Activated CD8-positive, alpha-beta T cell treated with anti-CD3 and anti-CD28 coated beads, Interleukin-2, amount 10 ng/mL, durations not matched to agents 7 days and 5 days (primary cell): ENCODE results near the gene CCDC142. TPM values are rescaled to one million over a fixed set of nuclear protein-coding genes. Genes with fewer than 3 reads are reported as not detected.
"Not testable (repeated sequence)": the region's sequence is repeated elsewhere in the genome, so short reads cannot be mapped to it uniquely, and the experiment has no call there.

Source experiments
- ATAC-seq: fragments of 150-1000 bp; cut with Tn5 transposase; one replicate; pipeline ENCODE4 v1.10.0; 2021; ENCODE audit warnings: moderate library complexity
- CTCF ChIA-PET: fragments of 350-600 bp; sonication (Branson Sonifier 250); formaldehyde crosslinking; loops from one replicate; lab custom pipeline; 2021; ENCODE audit warnings: antibody characterized with exemption; lab: Charles Lee
- POLR2A ChIA-PET: fragments of 350-600 bp; sonication (Branson Sonifier 250); formaldehyde crosslinking; loops from one replicate; lab custom pipeline; 2021; ENCODE audit warnings: antibody characterized with exemption; lab: Charles Lee
- DNase-seq: peaks from one replicate; pipeline ENCODE4 v3.0.0-alpha.2; 2020
- H3K27ac Mint-ChIP-seq: one replicate; pipeline ENCODE4 v1.8.0; 2021; ENCODE audit warnings: mild to moderate bottlenecking, mixed read lengths
- H3K27me3 Mint-ChIP-seq: one replicate; pipeline ENCODE4 v1.8.0; 2021; ENCODE audit warnings: low read depth, mixed read lengths
- H3K36me3 Mint-ChIP-seq: one replicate; pipeline ENCODE4 v1.8.0; 2021; ENCODE audit warnings: low read depth, mixed read lengths
- H3K4me1 Mint-ChIP-seq: one replicate; pipeline ENCODE4 v1.8.0; 2021; ENCODE audit warnings: low read depth, mixed read lengths
- H3K4me3 Mint-ChIP-seq: one replicate; pipeline ENCODE4 v1.8.0; 2021; ENCODE audit warnings: mild to moderate bottlenecking, mixed read lengths
- H3K9me3 Mint-ChIP-seq: one replicate; pipeline ENCODE4 v1.8.0; 2022; ENCODE audit warnings: mixed read lengths; ENCODE audit not compliant: insufficient read depth
- total RNA-seq, 2 experiments: library from RNA; stranded (reverse); gene quantifications; one replicate each; pipeline ENCODE4 v1.2.3, GENCODE V29; 2021

The CCDC142 gene
- total RNA-seq, 2 experiments from 2014 or later, result 22.5 to 26.7 TPM

- H3K4me1 Mint-ChIP-seq, result peaks cover 30% of the 10 kb centered on the region
- peaks cover 7% of the 10 kb centered on the region for H3K36me3 Mint-ChIP-seq
- H3K9me3 Mint-ChIP-seq, result no peaks in the 10 kb centered on the region
- ChIA-PET POLR2A (interaction anchor here (1.2 kb wide), 1 partner anchor 8 kb away, joined by 3 read pairs; the partner anchor contains the start of gene WBP1), CTCF (no interaction called here)
- peaks cover 2% of the 10 kb centered on the region for H3K27me3 Mint-ChIP-seq
- no peak overlapping the region for H3K4me3 Mint-ChIP-seq
- ATAC-seq, result no peak
- DNase-seq, result no peak
- no peak overlapping the region for H3K27ac Mint-ChIP-seq
Measured at GRCh38 chr2:74450570-74451190, 32.1 kb downstream of the CCDC142 start.

GRCh38 chr2:74448771-74449170, 34.0 kb downstream of the CCDC142 start:
- no peak for DNase-seq
- CTCF ChIA-PET, result interaction anchor here (1.2 kb wide), 1 partner anchor 96 kb away, joined by 3 read pairs; no protein-coding TSS in a partner anchor
- Mint-ChIP-seq H3K4me1 (peaks cover 15% of the 10 kb centered on the region), H3K27me3 (peaks cover 16% of the 10 kb centered on the region), H3K27ac (no peak overlapping the region), H3K4me3 (no peak overlapping the region), H3K9me3 (no peaks in the 10 kb centered on the region), H3K36me3 (no peaks in the 10 kb centered on the region)
- POLR2A ChIA-PET, result interaction anchor here (0.8 kb wide), 1 partner anchor 10 kb away, joined by 3 read pairs; the partner anchor contains the start of gene WBP1
- no peak for ATAC-seq

GRCh38 chr2:74447230-74447999, 35.4 kb downstream of the CCDC142 start:
- ChIA-PET POLR2A (interaction anchor here (1.0 kb wide), 1 partner anchor 26 kb away, joined by 3 read pairs; the partner anchor contains the start of gene C2orf81), CTCF (interaction anchor here (0.6 kb wide), 1 partner anchor 619 kb away, joined by 3 read pairs; the partner anchor contains the start of gene STAMBP)
- Mint-ChIP-seq H3K27ac (no peak overlapping the region), H3K4me3 (no peak overlapping the region), H3K4me1 (peaks cover 3% of the 10 kb centered on the region), H3K36me3 (no peaks in the 10 kb centered on the region), H3K9me3 (no peaks in the 10 kb centered on the region), H3K27me3 (peaks cover 17% of the 10 kb centered on the region)
- no peak for DNase-seq
- no peak for ATAC-seq

- ATAC-seq, result no peak
- no peaks in the 10 kb centered on the region for H3K9me3 Mint-ChIP-seq
- no peaks in the 10 kb centered on the region for H3K36me3 Mint-ChIP-seq
- POLR2A ChIA-PET, result interaction anchor here (1.0 kb wide), 1 partner anchor 15 kb away, joined by 3 read pairs; no protein-coding TSS in a partner anchor
- H3K27me3 Mint-ChIP-seq, result peaks cover 29% of the 10 kb centered on the region
- H3K4me1 Mint-ChIP-seq, result peaks cover 11% of the 10 kb centered on the region
- DNase-seq, result no peak
- H3K27ac Mint-ChIP-seq, result no peak overlapping the region
- CTCF ChIA-PET, result interaction anchor here (0.6 to 1.4 kb wide), 4 partner anchors 10 to 53 kb away, joined by 3 read pairs; partner anchors contain the start of gene INO80B
- no peak overlapping the region for H3K4me3 Mint-ChIP-seq
Measured at GRCh38 chr2:74444498-74445318, 38.1 kb downstream of the CCDC142 start.

- DNase-seq, ATAC-seq, H3K27ac Mint-ChIP-seq, H3K36me3 Mint-ChIP-seq, H3K9me3 Mint-ChIP-seq: not testable (repeated sequence)
- ChIA-PET POLR2A (interaction anchor here (1.0 kb wide), 1 partner anchor 11 kb away, joined by 3 read pairs; no protein-coding TSS in a partner anchor), CTCF (interaction anchor here (0.9 to 1.2 kb wide), 2 partner anchors 9 to 43 kb away, joined by 3 read pairs; no protein-coding TSS in a partner anchor)
- peak overlapping the region; percentile 57 for H3K4me3 Mint-ChIP-seq
- H3K4me1 Mint-ChIP-seq, result peaks cover 11% of the 10 kb centered on the region
- H3K27me3 Mint-ChIP-seq, result peaks cover 44% of the 10 kb centered on the region
Measured at GRCh38 chr2:74442483-74443297, 40.1 kb downstream of the CCDC142 start.

- ATAC-seq (peak; percentile 57), DNase-seq (peak; percentile 43)
- Mint-ChIP-seq H3K4me1 (peaks cover 16% of the 10 kb centered on the region), H3K27ac (peak within 1 kb of the TSS; percentile 14), H3K27me3 (peaks cover 42% of the 10 kb centered on the region), H3K4me3 (peak within 1 kb of the TSS; percentile 57), H3K36me3 (no peaks in the 10 kb centered on the region), H3K9me3 (no peaks in the 10 kb centered on the region)
- ChIA-PET POLR2A (interaction anchor here (0.6 kb wide), 1 partner anchor 40 kb away, joined by 3 read pairs; no protein-coding TSS in a partner anchor), CTCF (interaction anchor here (0.9 kb wide), 1 partner anchor 10 kb away, joined by 3 read pairs; no protein-coding TSS in a partner anchor)
Measured at GRCh38 chr2:74441690-74442482, 40.9 kb downstream of the CCDC142 start, which contains the start of gene RTKN. Gene RTKN, minus strand, starts transcription at chr2:74441937. Its CDS starts 121 bp downstream, at chr2:74441816.

- H3K4me3 Mint-ChIP-seq, result no peak overlapping the region
- ATAC-seq (no peak), DNase-seq (no peak)
- POLR2A ChIA-PET, result interaction anchor here (0.6 kb wide), 1 partner anchor 40 kb away, joined by 3 read pairs; no protein-coding TSS in a partner anchor
- no peaks in the 10 kb centered on the region for H3K9me3 Mint-ChIP-seq
- CTCF ChIA-PET, result interaction anchor here (1.2 to 1.3 kb wide), 2 partner anchors 19 to 191 kb away, joined by 3 read pairs; no protein-coding TSS in a partner anchor
- peaks cover 42% of the 10 kb centered on the region for H3K27me3 Mint-ChIP-seq
- H3K27ac Mint-ChIP-seq, result no peak overlapping the region
- H3K36me3 Mint-ChIP-seq, result no peaks in the 10 kb centered on the region
- peaks cover 16% of the 10 kb centered on the region for H3K4me1 Mint-ChIP-seq
Measured at GRCh38 chr2:74441170-74441689, 41.6 kb downstream of the CCDC142 start.

- no peaks in the 10 kb centered on the region for H3K36me3 Mint-ChIP-seq
- ATAC-seq (peak; percentile 79), DNase-seq (peak; percentile 51)
- no peak overlapping the region for H3K27ac Mint-ChIP-seq
- peak overlapping the region; percentile 40 for H3K4me3 Mint-ChIP-seq
- POLR2A ChIA-PET, result interaction anchor here (0.6 to 0.8 kb wide), 3 partner anchors 33 to 704 kb away, joined by 3 read pairs; partner anchors contain the start of gene MOB1A
- peaks cover 16% of the 10 kb centered on the region for H3K4me1 Mint-ChIP-seq
- CTCF ChIA-PET, result interaction anchor here (0.8 to 1.5 kb wide), 5 partner anchors 9 to 191 kb away, joined by 3 to 4 read pairs (median 3); no protein-coding TSS in a partner anchor
- H3K9me3 Mint-ChIP-seq, result no peaks in the 10 kb centered on the region
- peaks cover 42% of the 10 kb centered on the region for H3K27me3 Mint-ChIP-seq
Measured at GRCh38 chr2:74440378-74441169, 42.2 kb downstream of the CCDC142 start.
